GM19193 (cell line): ENCODE measurements around the gene MLST8.
A peak's percentile ranks its signal among the peaks of the same experiment; 100 is the strongest.

Experiments used
- POLR2A ChIP-seq: IDR thresholded peaks from 4 replicates; pipeline ENCODE4 v1.6.1; 2011; ENCODE audit not compliant: insufficient read depth, insufficient read length; ENCODE audit errors: extremely low read depth

The MLST8 gene

GRCh38 chr16:2226245-2226793, 21.1 kb downstream of the MLST8 start:
- TF ChIP-seq POLR2A: no peak

- TF ChIP-seq POLR2A: no peak
Measured at GRCh38 chr16:2226918-2227317, 21.7 kb downstream of the MLST8 start.

- no peak for TF ChIP-seq POLR2A
Measured at GRCh38 chr16:2228161-2228824, 23.0 kb downstream of the MLST8 start.

- TF ChIP-seq POLR2A: no peak
Measured at GRCh38 chr16:2229091-2229490, 23.8 kb downstream of the MLST8 start.

GRCh38 chr16:2229632-2230250, 24.5 kb downstream of the MLST8 start:
- no peak for TF ChIP-seq POLR2A

- no peak for TF ChIP-seq POLR2A
Measured at GRCh38 chr16:2230376-2230775, 25.1 kb downstream of the MLST8 start.

- no peak for TF ChIP-seq POLR2A
Measured at GRCh38 chr16:2231016-2231931, 26.0 kb downstream of the MLST8 start.

GRCh38 chr16:2232094-2232990, 27.1 kb downstream of the MLST8 start:
- TF ChIP-seq POLR2A: no peak

GRCh38 chr16:2233046-2233775, 28.0 kb downstream of the MLST8 start:
- peak; percentile 15 for TF ChIP-seq POLR2A

GRCh38 chr16:2233872-2234812, 28.9 kb downstream of the MLST8 start:
- TF ChIP-seq POLR2A: no peak

GRCh38 chr16:2234813-2235170, 29.5 kb downstream of the MLST8 start:
- no peak for TF ChIP-seq POLR2A

- no peak for TF ChIP-seq POLR2A
Measured at GRCh38 chr16:2235234-2235651, 30.0 kb downstream of the MLST8 start.
